ENCODE data around the gene ULBP3.

DNA sequence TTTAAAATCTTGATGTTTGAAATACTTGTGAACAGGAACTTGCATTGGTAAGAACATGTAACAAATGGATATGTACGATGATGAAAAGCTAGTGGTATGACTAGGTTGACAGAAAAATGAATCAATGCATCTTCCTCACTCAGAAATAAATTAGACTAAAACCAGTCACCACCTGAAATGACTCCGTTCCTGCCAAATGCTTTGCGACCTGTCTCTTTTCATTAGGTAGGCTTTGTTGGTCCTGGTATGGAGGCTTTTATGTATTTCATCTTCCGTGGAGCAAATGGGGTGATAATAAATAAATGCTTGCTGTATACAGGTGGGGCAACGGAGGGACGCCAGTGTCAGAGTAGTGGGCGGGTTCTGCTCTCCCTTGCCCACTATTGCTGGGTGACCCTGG, 17.1 kb upstream of the ULBP3 start:
- TF ChIP-seq, protein P1, sequence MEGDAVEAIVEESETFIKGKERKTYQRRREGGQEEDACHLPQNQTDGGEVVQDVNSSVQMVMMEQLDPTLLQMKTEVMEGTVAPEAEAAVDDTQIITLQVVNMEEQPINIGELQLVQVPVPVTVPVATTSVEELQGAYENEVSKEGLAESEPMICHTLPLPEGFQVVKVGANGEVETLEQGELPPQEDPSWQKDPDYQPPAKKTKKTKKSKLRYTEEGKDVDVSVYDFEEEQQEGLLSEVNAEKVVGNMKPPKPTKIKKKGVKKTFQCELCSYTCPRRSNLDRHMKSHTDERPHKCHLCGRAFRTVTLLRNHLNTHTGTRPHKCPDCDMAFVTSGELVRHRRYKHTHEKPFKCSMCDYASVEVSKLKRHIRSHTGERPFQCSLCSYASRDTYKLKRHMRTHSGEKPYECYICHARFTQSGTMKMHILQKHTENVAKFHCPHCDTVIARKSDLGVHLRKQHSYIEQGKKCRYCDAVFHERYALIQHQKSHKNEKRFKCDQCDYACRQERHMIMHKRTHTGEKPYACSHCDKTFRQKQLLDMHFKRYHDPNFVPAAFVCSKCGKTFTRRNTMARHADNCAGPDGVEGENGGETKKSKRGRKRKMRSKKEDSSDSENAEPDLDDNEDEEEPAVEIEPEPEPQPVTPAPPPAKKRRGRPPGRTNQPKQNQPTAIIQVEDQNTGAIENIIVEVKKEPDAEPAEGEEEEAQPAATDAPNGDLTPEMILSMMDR (IDR thresholded peaks at IDR 0.05): no peak
- no peak for TF ChIP-seq POLR2AphosphoS5 (IDR thresholded peaks at IDR 0.05; ENCODE audit: insufficient read depth in 1 of 2, low read depth in 1 of 2)
